Esophagus squamous epithelium (tissue), 4 donors: ENCODE results near the gene MRPS7.

ENCODE experiments used
- POLR2A ChIP-seq, 4 donors: fragments of 450-650 bp; IDR thresholded peaks; one replicate each; pipeline ENCODE4 v1.6.1; 2017; ENCODE audit warnings: antibody characterized with exemption in 4 of 4, mild to moderate bottlenecking in 4 of 4, moderate library complexity in 3 of 4
- TF ChIP-seq, protein P1 (sequence below), 6 experiments: fragments of 450-650 bp in 4 of 6; fragments of 200-600 bp in 2 of 6; sonication (generic) in 2 of 6; IDR thresholded peaks; one replicate each; pipeline ENCODE4 v1.5.1; 2016 to 2019; ENCODE audit warnings: antibody characterized with exemption in 6 of 6, mild to moderate bottlenecking in 4 of 6, moderate library complexity in 4 of 6

- TF ChIP-seq, protein P1, sequence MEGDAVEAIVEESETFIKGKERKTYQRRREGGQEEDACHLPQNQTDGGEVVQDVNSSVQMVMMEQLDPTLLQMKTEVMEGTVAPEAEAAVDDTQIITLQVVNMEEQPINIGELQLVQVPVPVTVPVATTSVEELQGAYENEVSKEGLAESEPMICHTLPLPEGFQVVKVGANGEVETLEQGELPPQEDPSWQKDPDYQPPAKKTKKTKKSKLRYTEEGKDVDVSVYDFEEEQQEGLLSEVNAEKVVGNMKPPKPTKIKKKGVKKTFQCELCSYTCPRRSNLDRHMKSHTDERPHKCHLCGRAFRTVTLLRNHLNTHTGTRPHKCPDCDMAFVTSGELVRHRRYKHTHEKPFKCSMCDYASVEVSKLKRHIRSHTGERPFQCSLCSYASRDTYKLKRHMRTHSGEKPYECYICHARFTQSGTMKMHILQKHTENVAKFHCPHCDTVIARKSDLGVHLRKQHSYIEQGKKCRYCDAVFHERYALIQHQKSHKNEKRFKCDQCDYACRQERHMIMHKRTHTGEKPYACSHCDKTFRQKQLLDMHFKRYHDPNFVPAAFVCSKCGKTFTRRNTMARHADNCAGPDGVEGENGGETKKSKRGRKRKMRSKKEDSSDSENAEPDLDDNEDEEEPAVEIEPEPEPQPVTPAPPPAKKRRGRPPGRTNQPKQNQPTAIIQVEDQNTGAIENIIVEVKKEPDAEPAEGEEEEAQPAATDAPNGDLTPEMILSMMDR (IDR thresholded peaks at IDR 0.05) = no peak
- TF ChIP-seq POLR2A (IDR thresholded peaks at IDR 0.05) = no peak
These were observed 9.5 kb upstream of the MRPS7 start for GRCh38 chr17:75252039-75252816.
